Renal cortex interstitium (tissue), 11 donors: Measurements from ENCODE around the gene EFNA2. TPM values are rescaled to one million over a fixed set of nuclear protein-coding genes. Genes with fewer than 3 reads are reported as not detected.
"Not testable (repeated sequence)": the region's sequence is repeated elsewhere in the genome, so short reads cannot be mapped to it uniquely, and the experiment has no call there.

Source experiments
- DNase-seq, 11 donors: peaks; one replicate each; pipeline ENCODE4 v3.0.0-alpha.2; 2013; ENCODE audit warnings: low read depth in 9 of 11, low spot score in 4 of 11; ENCODE audit errors: extremely low read depth in 1 of 11
- polyA plus RNA-seq, 3 donors: library from polyadenylated mRNA; unstranded; fragments of 120-200 nt; gene quantifications; one replicate each; pipeline ENCODE4 v1.2.1, GENCODE V29; 2013; ENCODE audit not compliant: insufficient read length in 3 of 3

The EFNA2 gene
- polyA plus RNA-seq, 3 donors: 1.5 to 3.8 (median 3.6) TPM

DNA sequence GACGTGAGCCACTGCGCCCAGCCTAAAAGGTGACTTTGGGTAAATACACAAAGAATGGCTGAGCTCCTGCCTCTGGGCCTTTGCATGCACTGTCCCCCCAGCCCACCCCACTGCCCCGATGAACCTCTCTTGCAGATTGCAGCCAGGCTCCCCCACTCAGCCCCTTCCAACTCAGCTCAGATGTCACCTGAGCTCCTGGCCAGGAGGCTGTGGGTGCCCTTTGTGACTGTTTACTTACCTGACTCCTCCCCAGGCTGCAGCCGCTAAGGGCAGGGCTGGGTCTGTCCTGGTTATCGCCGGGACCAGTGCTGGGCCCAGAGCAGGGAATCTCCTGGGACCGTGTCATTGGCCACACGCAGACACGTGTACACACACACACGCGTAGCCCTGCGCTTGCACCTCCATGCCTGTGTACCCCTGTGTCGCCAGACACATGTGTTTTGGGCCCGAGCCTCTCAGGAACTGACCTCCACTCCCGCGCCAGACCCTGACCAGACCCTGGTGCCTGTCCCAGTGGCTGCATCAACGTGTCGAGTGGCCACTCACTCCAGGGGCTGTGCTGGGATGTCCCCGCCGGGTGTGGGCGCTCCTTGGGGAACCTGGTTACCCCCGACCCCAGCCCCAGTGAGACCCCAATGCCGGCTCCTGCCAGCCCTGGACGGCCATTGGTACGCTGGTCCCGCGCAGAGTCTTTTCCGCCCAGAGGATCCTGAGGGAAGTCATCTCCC, 18.7 kb downstream of the EFNA2 start:
- DNase-seq: no peak

DNA sequence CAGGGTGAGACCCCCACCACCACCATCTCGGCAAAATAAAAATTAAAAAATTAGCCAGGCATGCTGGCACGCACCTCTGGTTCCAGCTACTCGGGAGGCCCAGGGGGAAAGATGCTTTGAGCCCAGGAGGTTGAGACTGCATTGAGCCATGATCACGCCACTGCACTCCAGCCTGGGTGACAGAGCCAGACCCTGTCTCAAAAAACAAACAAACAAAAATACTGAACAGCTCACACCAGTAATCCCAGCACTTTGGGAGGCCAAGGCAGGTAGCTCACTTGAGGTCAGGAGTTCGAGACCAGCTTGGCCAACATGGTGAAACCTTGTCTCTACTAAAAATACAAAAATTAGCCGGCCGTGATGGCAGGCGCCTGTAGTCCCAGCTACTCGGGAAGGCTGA, 19.7 kb downstream of the EFNA2 start:
- not testable (repeated sequence) for DNase-seq

DNA sequence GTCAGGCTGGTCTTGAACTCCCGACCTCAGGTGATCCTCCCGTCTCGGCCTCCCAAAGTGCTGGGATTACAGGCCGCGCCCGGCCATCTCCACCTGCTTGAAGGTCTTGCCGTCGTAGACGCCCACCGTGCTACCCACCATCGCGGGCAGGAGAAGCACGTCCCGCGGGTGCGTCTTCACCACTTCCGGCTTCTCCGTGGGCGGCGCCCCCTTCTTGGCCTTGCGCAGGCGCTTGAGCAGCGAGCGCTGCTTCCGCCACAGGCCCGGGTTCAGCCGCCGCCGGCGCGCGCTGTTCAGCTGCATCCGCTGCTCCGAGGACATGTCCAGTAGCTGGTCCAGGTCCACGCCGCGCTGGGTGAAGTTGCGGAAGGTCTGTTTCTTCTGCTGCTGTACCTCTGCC, 21.6 kb downstream of the EFNA2 start:
- no peak for DNase-seq

DNA sequence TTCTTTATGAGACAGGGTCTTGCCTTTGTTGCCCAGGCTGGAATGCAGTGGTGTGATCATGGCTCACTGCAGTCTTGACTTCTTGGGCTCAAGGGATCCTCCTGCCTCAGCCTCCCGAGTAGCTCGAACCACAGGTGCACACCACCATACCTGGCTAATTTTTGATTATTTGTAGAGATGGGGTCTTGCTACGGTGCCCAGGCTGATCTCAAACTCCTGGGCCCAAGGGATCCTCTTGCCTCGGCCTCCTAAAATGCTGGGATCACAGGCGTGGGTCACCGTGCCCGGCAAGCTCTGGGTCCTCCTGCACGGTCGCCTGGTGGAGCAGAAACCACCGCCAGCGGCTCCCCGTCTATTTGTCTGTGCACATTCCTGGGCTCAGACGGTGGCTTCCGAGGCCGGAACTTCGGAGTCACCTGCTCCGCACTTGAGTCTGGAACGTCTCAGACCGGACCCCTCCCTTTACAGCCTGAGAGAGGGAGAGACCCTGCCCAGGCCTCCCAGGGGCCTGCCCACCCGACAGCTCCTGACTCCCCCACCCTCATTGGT, 22.2 kb downstream of the EFNA2 start:
- DNase-seq: no peak

- DNase-seq: no peak
Measured at GRCh38 chr19:1308718-1309117, 23.0 kb downstream of the EFNA2 start.

- DNase-seq: no peak
Measured at GRCh38 chr19:1309977-1310852, 24.5 kb downstream of the EFNA2 start.

- DNase-seq: no peak
Measured at GRCh38 chr19:1310853-1311180, 25.1 kb downstream of the EFNA2 start.

DNA sequence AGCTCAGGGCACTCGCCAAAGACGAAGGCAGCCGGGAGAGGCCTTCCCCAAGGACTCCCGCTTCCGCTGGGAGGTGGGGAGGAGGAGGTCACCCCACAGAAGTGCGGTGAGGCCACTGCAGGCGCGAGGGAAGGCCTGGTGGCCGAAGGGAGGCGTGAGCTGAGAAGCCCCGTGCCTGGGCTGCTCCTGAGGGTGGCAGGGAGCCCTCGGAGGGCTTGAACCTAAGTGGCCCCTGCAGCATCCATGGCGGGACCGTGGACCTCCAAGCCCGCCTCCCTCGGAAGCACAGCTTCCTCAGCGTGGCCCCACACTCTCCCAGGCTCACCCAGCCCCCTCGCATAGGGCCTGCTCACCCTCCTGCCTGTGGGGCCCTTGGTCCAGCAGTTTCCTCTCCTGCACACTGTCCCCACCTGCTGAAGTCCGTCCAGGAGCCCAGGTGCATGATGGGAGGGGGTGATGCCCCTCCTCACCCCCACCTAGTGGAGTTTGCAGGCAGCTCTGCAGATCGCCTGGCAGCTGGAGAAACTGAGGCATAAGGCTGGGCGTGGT, 25.9 kb downstream of the EFNA2 start:
- no peak for DNase-seq

DNA sequence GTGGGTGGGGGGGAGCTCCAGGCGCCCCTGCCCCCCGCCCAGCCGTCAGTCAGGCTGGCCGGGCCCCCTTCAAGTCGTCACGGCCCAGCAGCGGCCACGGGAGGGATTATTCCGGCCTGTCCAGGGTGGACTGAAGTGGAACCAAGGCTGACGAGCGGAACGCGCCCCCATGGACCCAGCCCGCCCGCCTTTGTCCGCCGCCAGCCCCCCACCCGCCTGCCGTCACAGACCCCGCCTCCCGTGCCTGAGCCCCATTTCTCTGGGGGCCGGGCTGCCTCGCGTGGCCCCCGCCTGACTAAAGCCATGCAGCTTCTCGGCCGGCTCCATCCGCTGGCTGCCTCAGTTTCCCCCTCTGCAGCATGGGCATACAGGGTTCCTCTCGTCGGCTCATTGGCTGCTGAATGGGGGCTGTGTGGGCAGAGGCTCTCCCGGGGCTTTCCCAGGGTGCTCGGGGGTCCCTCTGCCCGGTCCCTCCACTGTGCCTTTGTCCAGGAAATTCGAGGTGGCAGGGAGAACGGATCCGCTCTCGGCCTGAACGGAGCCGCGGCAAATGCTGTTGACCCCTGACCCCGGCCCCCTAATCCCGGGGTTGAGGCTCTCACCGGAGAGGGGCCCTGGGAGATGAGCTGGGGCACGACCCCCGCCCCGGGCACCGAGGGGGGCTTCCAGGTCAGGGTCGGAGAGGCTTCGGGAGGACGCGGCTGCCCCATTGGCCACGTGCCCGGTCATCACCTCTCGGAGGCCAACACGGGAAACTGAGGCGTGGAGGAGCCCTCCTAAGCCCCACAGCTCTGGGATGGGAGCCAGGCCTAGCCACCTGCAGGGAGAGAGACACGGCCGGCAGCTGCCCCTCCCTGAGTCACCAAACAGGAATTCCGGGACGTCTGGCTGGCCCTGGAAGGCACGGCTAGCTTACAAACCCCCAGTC, 27.4 kb downstream of the EFNA2 start:
- no peak for DNase-seq

- no peak for DNase-seq
Measured at GRCh38 chr19:1313695-1314613, 28.3 kb downstream of the EFNA2 start.

DNA sequence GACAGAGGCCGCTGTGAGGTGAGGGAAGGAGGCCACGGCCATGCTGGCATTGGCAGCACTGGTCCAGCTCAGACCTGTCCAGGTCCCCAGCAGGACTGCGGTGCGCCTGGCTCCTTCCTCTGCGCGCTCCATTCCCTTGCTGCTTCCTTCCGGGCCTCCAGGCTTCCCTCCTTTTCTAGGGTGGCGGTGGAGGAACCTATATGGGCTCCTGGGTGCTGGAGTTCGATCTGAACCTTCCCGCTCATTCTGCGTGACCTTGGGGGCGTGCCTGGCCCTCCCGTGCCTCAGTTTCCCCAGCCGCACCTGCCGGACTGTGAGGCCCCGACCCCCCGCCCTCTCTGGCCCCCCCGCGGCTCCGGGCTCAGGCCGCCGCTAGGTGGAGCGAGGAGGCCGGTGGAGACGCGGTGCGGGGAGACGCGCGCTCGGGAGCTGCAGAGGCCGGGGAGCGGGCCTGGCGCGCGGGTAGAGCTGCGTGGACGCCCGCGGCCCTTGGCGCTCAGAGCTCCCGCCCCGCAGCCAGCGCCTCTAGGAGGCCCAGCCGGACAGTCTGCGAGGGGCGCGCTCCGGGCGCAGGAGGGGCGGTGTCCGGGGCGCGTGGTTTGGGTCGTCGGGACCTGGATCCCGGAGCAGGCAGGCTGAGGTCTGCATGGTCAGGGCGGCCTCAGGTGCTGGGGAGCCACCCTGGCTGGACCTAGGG, 29.9 kb downstream of the EFNA2 start:
- DNase-seq: no peak

DNA sequence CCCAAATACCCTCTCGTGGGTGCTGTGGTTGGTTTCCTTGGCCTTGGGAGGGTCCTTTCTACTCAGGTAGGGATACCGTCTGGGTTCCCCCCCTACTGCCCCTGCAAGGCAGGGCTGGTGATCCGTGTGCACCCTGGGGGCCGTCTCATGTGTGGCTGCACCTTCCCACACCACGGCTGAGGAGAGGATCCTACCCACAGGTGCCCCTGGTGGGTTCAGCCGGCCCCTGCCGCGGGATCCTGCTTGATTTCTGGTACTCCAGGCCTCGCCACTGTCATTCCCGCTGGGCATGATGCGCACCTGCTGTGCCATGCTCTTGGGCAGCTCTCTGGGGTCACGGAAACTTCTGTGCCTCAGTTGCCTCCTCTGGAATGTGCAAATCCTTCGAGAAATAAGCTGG, 30.8 kb downstream of the EFNA2 start:
- DNase-seq: no peak

DNA sequence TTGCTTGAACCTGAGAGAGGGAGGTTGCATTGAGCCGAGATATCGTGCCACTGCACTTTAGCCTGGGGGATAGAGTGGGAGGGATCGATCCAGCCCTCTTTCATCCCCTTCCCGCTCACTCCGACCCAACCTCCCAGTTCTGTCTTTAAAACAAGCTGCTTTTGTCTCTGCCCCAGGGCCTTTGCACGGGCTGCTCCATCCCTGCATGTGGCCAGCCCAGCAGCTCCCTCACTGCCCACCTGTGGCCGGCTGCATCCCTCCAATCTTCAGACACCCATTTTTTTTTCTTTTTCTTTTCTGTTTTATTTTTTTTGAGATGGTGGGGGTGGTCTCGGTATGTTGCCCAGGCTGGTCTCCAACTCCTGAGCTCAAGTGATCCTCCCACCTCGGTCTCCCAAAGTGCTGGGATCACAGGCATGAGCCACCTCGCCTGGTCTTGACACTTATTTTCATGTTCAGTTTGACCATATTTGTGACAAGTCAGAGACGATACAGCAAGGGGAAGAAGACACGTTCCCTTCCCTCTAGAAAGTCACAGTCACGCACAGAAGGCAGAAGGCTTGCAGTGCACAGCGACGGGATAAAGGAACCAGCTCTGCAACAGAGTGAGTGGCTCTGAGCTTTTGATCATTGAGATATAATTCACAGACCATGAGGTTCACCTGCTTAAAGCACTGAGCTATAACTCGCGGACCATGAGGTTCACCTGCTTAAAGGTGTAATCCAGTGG, 31.8 kb downstream of the EFNA2 start:
- no peak for DNase-seq

- no peak for DNase-seq
Measured at GRCh38 chr19:1318678-1319471, 33.2 kb downstream of the EFNA2 start.

GRCh38 chr19:1320282-1320650, 34.6 kb downstream of the EFNA2 start:
- DNase-seq: not testable (repeated sequence)

GRCh38 chr19:1321539-1321938, 35.9 kb downstream of the EFNA2 start:
- DNase-seq: no peak
